HG03520 (cell line): ENCODE data around the gene SAPCD1.

ENCODE experiments used
- ATAC-seq: cut with Tn5 transposase; IDR thresholded peaks from one replicate; pipeline ENCODE4 v1.9.1; 2021; ENCODE audit warnings: mild to moderate bottlenecking, moderate library complexity; ENCODE audit not compliant: unreplicated experiment

Gene SAPCD1

DNA sequence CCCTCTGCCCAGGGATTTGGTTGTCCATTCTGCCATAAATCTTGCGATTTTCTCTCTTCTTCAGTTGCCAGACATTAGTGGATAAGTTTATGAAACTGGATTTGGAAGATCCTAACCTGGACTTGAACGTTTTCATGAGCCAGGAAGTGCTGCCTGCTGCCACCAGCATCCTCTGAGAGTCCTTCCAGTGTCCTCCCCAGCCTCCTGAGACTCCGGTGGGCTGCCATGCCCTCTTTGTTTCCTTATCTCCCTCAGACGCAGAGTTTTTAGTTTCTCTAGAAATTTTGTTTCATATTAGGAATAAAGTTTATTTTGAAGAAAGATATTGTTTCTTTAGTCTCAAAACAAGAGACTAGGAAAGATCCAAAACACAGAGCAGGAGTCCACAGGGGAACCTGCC lies at the start of gene SAPCD1:
SAPCD1 (plus strand) TSS at position 301 of the 400 bp plus-strand sequence. CDS start 399 bp downstream, outside the sequence.
- no peak for ATAC-seq

DNA sequence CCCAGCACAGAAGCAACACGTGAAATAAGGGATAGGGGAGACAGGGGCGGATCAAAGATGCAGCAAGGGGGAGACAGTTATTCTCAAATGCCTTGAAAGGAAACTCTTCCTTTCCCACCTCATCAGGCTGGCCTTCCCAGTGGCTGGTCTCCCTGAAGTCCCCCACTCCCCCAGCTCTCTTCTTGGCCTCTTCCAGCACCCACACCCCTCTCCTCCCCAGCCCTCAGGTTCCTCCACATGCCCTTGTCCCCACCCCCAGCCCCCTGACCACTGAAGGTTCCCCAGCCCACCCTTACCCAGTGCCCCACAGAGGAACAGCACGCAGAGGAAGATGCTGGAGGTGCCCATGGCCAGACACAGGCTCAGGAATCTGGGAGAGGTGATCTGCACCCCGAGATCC lies 49.0 kb upstream of the SAPCD1 start:
- no peak for ATAC-seq

GRCh38 chr6:31713991-31714684 lies 48.3 kb upstream of the SAPCD1 start:
- ATAC-seq = no peak

GRCh38 chr6:31715022-31715958 lies 47.2 kb upstream of the SAPCD1 start, which contains the start of gene LY6G6D:
Gene LY6G6D (plus strand): TSS chr6:31715348. CDS start chr6:31715356, 8 bp downstream.
- no peak for ATAC-seq

DNA sequence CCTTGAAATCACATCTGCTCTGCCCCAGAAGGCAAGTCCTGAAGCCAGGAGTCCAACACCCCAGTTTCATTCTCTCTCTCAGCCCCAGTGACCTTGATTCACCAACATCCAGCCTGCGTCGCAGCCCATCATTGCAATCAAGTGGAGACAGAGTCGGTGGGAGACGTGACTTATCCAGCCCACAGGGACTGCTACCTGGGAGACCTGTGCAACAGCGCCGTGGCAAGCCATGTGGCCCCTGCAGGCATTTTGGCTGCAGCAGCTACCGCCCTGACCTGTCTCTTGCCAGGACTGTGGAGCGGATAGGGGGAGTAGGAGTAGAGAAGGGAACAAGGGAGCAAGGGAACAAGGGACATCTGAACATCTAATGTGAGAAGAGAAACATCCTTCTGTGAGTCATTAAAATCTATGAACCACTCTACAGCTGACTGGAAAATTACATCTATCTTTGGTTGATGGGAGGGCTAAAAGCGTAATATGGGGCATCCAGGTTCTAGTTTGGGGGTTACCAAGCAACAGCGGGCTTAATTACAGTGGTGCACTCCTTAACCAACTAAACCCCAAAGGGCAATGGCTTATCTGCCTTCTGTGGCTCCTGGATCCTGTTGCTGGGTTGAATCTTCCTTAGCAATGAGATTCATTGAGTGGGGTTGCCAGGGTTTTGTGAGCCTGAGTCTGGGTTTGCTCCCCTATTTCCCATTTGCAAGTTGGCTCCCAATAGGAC lies 44.8 kb upstream of the SAPCD1 start:
- no peak for ATAC-seq

GRCh38 chr6:31718265-31718664 lies 44.2 kb upstream of the SAPCD1 start:
- no peak for ATAC-seq

DNA sequence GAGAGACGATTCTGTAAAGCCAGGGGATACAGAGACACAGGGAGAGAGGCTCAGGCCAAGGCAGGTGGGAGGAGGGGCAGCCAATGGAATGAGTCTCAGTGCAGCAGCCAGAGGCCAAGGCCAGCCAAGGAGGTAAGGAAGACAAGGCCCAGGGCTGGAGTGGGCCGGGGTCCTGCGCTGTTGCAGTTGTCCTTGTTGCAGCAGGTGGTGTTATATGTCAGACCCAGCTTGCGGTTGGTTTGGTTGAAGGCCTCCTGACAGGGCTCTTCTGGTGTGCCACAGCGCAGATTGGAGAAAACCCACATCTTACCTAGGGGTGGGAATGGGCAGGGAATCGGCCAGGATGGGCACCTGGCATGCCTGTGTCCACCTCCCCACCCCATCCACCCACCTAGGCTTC lies 43.5 kb upstream of the SAPCD1 start:
- ATAC-seq = no peak

DNA sequence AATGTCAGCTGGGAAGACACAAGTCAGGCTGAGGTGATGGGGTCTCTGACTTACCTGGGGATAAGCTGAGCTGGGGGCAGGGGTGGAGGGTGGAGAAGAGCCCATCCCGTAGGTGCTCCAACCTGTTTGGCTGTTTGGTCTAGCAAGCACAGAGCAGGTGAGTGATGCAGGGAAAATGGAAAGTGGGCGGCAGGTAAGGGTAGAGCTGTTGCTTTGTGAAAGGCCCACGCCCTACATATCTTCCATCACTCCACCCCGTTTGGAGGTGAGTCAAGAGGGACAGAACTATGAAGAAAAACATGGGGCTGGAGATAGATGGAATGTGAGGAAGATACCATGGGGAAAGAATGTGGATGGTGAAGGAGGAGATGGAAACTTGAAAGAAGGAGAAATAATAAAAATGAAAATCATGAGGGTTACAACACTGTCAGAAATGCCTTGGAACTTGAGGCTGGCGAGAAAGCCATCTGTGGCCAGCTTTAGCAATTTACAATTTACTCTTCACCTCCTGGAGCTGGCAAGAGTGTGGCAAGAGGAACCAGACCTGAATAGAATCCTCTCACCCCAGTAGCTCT lies 42.2 kb upstream of the SAPCD1 start:
- ATAC-seq = no peak

DNA sequence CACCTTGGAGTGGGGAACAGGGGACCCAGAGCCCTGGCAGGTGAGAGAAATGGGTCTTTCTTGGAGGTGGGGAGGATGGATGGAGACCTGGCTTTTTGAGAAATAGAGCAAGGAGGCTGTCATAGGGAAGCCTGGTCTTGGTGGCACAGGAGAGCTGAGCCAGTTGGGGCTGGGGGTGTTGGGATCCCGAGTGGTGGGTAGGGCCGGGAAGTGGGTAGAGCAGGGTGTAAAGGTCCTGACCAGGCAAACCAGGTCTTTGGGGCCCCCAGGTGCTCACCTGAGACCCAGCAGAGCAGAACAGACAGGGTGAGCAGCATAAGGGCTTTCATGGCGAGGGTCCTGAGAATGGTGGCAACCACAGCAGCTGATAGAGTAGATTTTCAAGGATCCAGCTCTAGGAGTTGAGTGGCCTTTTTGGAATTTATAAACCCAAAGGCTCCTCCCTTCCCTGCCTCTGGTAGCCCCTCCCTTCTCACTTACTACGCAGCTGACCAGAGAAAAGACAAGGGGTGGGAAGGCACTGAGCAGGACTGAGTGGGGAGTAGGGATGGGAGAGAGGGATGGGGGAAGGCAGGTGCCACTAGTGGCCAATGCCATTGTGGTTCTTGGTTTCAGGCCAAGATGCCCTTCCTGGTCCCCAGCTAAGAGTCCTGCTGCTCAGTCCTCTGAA lies 41.0 kb upstream of the SAPCD1 start, which contains the start of gene LY6G6C:
LY6G6C (minus strand) TSS at position 396 of the 670 bp plus-strand sequence; CDS start at position 329, 67 bp downstream.
- no peak for ATAC-seq

DNA sequence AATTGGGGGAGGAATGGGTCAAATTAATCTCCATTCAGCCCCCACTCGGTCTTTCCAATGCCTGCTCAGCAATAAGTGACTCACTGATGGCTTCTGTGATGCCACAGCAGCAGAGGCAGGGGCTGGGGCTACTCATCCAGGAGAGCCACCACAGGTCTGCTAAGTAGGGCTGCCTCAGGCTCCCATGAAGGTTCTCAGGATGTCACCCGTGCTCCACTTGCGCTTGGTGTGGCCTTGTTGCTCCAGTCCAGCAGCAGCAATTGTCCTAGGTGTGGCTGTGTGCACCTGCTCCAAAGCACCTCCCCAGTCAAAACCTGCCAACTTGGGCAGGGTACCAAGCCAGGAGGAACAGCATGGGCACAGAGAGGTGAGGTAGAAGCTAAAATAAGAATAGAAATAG lies 40.3 kb upstream of the SAPCD1 start:
- ATAC-seq = no peak

DNA sequence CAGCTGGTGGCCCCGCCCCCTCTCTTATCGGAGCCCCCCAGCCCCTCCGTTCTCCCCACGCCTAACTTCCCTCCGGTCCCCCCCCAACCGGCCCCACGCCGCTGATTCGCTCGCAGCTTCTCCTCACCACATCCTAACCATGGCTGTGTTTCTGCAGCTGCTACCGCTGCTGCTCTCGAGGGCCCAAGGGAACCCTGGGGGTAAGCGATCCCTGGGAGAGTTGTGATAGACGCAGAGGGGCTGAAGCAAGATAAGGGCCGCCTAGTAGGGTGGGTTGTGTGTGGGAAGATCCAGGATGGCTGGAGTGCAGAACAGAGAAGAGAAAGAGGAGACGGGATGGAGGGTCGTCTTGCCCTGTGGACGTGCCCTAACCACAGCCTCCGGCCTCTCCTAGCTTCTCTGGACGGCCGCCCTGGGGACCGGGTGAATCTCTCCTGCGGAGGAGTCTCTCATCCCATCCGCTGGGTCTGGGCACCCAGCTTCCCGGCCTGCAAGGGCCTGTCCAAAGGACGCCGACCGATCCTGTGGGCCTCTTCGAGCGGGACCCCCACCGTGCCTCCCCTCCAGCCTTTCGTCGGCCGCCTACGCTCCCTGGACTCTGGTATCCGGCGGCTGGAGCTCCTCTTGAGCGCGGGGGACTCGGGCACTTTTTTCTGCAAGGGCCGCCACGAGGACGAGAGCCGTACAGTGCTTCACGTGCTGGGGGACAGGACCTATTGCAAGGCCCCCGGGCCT lies 39.0 kb upstream of the SAPCD1 start, which contains the start of gene MPIG6B:
MPIG6B (plus strand) TSS at position 129 of the 735 bp plus-strand sequence; CDS start at position 140, 11 bp downstream.
- ATAC-seq = no peak

- ATAC-seq = no peak
These were observed 38.3 kb upstream of the SAPCD1 start for GRCh38 chr6:31723980-31724691.

DNA sequence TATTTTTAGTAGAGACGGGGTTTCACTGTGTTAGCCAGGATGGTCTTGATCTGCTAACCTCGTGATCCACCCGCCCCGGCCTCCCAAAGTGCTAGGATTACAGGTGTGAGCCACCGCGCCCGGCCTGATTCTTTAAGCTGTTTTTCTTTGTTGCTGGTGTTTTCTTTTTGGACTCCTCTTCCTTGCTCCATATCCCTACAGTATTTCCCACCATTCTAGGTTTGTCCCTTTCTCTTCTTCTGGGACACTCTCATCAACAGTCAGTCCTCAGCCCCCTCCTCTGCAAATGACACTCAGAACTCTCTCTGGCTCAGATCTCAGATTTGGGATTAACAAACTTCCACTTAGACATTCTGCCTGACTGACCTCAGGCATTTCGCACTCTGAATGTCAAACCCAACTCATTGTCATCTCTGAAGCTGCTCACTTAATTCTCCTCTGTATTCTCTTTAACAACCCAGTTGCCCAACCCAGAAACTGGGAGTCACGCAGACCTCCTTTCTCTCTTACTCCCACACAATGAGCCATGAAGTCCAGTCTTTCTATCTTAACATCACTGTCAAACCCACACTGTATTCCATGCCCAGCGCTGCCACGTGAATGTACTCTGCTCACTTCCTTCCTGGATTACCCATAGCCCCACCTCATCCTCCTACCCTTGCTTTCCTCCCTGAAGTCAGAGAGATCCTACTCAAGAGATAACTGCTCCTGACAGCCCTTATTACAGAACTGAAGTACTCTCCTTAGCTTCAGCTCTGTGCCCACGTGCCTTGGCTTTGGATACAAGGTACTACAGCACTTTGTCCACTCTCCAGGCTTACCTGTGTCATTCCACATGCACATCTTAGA lies 36.7 kb upstream of the SAPCD1 start:
- no peak for ATAC-seq

GRCh38 chr6:31727034-31727716 lies 35.3 kb upstream of the SAPCD1 start:
- ATAC-seq = no peak

DNA sequence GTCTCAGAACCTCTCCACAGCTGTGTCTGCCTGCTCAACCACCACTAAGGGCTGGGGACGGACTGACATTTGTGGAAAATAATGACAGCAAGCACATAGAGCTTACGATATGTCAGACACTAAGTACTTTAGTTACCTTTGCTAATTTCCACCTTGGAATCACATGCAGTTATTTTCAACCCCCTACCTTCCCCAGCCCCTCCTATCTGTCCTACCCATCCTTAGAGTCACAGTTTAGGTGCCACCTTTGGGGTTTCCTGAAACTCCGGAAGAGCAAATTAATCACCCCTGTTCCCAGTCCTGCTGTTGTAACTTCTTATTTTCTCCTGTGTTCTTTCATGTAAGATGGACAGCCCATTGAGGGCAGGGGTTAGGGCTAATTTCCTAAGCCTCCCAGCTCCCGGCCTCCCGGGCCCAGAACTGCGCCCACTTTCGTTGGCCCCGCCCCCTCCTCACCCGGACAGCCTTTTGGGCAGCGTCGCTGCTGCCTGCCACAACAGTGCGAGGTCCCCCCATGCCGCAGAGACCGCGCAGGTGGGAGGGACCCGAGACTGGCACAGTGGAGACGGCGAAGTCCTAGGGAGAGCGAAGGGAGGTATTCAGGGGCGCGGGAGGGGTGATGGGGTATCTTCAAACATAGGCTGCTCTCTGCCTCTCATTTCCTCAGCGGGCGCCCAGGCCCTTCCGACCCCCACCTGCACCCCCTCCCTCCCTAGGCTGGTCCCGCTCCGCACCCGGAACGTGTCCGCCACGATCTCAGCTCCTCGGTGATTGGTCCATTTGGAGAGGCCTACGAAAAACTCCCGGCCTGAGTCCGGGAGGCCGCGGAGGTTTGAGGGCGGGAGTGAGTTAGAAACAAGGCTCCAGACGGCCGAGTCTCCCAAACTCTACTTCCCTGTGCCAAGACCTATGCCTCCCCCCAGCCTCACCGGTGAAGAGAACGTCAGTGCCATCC lies 34.5 kb upstream of the SAPCD1 start:
- ATAC-seq = no peak
